Prostate gland (tissue), 2 donors: ENCODE data around the gene LGALS13.

Experiments used
- CTCF ChIP-seq, 4 experiments: fragments of 200-600 bp in 2 of 4; fragments of 450-650 bp in 2 of 4; sonication (generic) in 2 of 4; IDR thresholded peaks; 1 replicate in 3 of 4; 2 replicates in 1 of 4; pipeline ENCODE4 v1.5.1; 2016 to 2019; ENCODE audit warnings: antibody characterized with exemption in 4 of 4, mild to moderate bottlenecking in 2 of 4, moderate library complexity in 2 of 4
- POLR2AphosphoS5 ChIP-seq: sonication (generic); formaldehyde crosslinking; IDR thresholded peaks from one replicate; pipeline ENCODE4 v1.6.1; 2017; ENCODE audit warnings: antibody characterized with exemption

GRCh38 chr19:39623946-39624345 is 21.6 kb downstream of the LGALS13 start:
- TF ChIP-seq POLR2AphosphoS5, result no peak
- TF ChIP-seq CTCF (IDR thresholded peaks at IDR 0.05), result no peak
